HCT116 (cell line): ENCODE results near the gene CXorf38. TPM values are rescaled to one million over a fixed set of nuclear protein-coding genes. Genes with fewer than 3 reads are reported as not detected.

Source experiments
- ATAC-seq: fragments of 200-7000 bp; cut with Tn5 transposase; 2 replicates; pipeline ENCODE4 v1.9.1; 2020; ENCODE audit warnings: mild to moderate bottlenecking, moderate library complexity
- BruUV-seq: library from RNA; stranded (reverse); fragments of 400-500 nt; replicated peaks from 2 replicates; lab custom pipeline; 2021; lab: Mats Ljungman, UMichigan
- CTCF ChIA-PET: fragments of 300-600 bp; sonication (Branson Sonifier 250); formaldehyde crosslinking; loops from one replicate; lab custom pipeline; 2021; ENCODE audit warnings: antibody characterized with exemption; lab: Charles Lee
- POLR2A ChIA-PET: fragments of 300-600, 350-600 bp; sonication (Branson Sonifier 250); formaldehyde crosslinking; loops from one replicate; lab custom pipeline; 2021; ENCODE audit warnings: antibody characterized with exemption; lab: Charles Lee
- RAD21 ChIA-PET, 2 experiments: fragments of 300-600 bp; sonication (Branson Sonifier 250); formaldehyde crosslinking; loops; one replicate each; lab custom pipeline; 2023; ENCODE audit warnings: low total read pairs in 2 of 2; ENCODE audit not compliant: uncharacterized antibody in 2 of 2, unreplicated experiment in 2 of 2, low non-redundant PET in 1 of 2; lab: Charles Lee
- DNase-seq: peaks from one replicate; pipeline ENCODE4 v3.0.0-alpha.2; 2010; ENCODE audit warnings: low read depth, low spot score
- H2AFZ ChIP-seq: fragments of 200-600 bp; shearing (Covaris generic), sonication (generic); 2 replicates; pipeline ENCODE4 v1.6.1; 2017; ENCODE audit warnings: low read depth, mixed run types, mixed read lengths, antibody characterized with exemption, low read length; ENCODE audit not compliant: poor library complexity, severe bottlenecking
- H3K27ac ChIP-seq: 2 replicates; pipeline ENCODE4 v1.5.1; 2012; ENCODE audit warnings: low read depth, low read length
- H3K27me3 ChIP-seq: fragments of 200-600 bp; sonication (generic); 2 replicates; pipeline ENCODE4 v1.6.1; 2016; ENCODE audit warnings: mixed run types, low read length, mixed read lengths; ENCODE audit not compliant: insufficient read depth
- H3K36me3 ChIP-seq, 2 experiments: fragments of 200-500 bp in 1 of 2; fragments of 200-600 bp in 1 of 2; sonication (Bioruptor generic) in 1 of 2; sonication (generic) in 1 of 2; 2 replicates each; pipeline versions ENCODE4 v1.5.1 to v1.6.1; 2014 to 2016; ENCODE audit warnings: low read length in 2 of 2, inconsistent platforms in 1 of 2, mixed read lengths in 1 of 2, mixed run types in 1 of 2; ENCODE audit not compliant: insufficient read depth in 2 of 2, control insufficient read depth in 1 of 2
- H3K4me1 ChIP-seq, 2 experiments: fragments of 200-600 bp in 1 of 2; sonication (generic) in 1 of 2; 2 replicates each; pipeline versions ENCODE4 v1.5.1 to v1.6.1; 2012 to 2017; ENCODE audit warnings: low read length in 2 of 2, inconsistent platforms in 1 of 2, mild to moderate bottlenecking in 1 of 2, mixed read lengths in 1 of 2, mixed run types in 1 of 2, moderate library complexity in 1 of 2; ENCODE audit not compliant: insufficient read depth in 2 of 2, control insufficient read depth in 1 of 2
- H3K4me2 ChIP-seq: fragments of 200-600 bp; sonication (generic); 2 replicates; pipeline ENCODE4 v1.6.1; 2017; ENCODE audit warnings: mixed run types, low read length, mixed read lengths
- H3K4me3 ChIP-seq, 2 experiments: fragments of 200-600 bp in 1 of 2; sonication (generic) in 1 of 2; replicated peaks in 1 of 2; 2 replicates each; pipeline ENCODE4 v1.5.1; 2011 to 2016; ENCODE audit warnings: low read length in 2 of 2, control low read depth in 1 of 2, low read depth in 1 of 2, mild to moderate bottlenecking in 1 of 2, mixed read lengths in 1 of 2, mixed run types in 1 of 2
- H3K79me2 ChIP-seq: fragments of 200-600 bp; sonication (generic); 2 replicates; pipeline ENCODE4 v1.6.1; 2017; ENCODE audit warnings: mild to moderate bottlenecking, mixed run types, low read length, moderate library complexity, mixed read lengths; ENCODE audit not compliant: insufficient read depth
- H3K9ac ChIP-seq: fragments of 200-600 bp; sonication (generic); 2 replicates; pipeline ENCODE4 v1.6.1; 2016; ENCODE audit warnings: low read length, mixed read lengths
- H3K9me2 ChIP-seq: fragments of 200-600 bp; sonication (generic), shearing (Covaris generic); 2 replicates; pipeline ENCODE4 v1.6.1; 2017; ENCODE audit warnings: mixed run types, mild to moderate bottlenecking, moderate library complexity; ENCODE audit not compliant: insufficient read depth
- H3K9me3 ChIP-seq, 2 experiments: fragments of 200-500 bp in 1 of 2; fragments of 200-600 bp in 1 of 2; sonication (Bioruptor generic) in 1 of 2; sonication (generic) in 1 of 2; 2 replicates each; pipeline ENCODE4 v1.6.1; 2014 to 2017; ENCODE audit warnings: low read length in 2 of 2, mixed read lengths in 2 of 2, inconsistent platforms in 1 of 2, low read depth in 1 of 2, mild to moderate bottlenecking in 1 of 2, mixed run types in 1 of 2, moderate library complexity in 1 of 2; ENCODE audit not compliant: control insufficient read depth in 1 of 2, insufficient read depth in 1 of 2
- H4K20me1 ChIP-seq: fragments of 200-600 bp; sonication (generic), shearing (Covaris generic); 2 replicates; pipeline ENCODE4 v1.6.1; 2017; ENCODE audit warnings: mixed run types, mild to moderate bottlenecking, moderate library complexity; ENCODE audit not compliant: insufficient read depth
- RAD21 ChIP-seq: IDR thresholded peaks from 2 replicates; pipeline ENCODE4 v1.6.1; 2012; ENCODE audit warnings: low read depth, mild to moderate bottlenecking
- REST ChIP-seq: IDR thresholded peaks from 2 replicates; pipeline ENCODE4 v1.6.1; 2012; ENCODE audit warnings: low read depth
- intact Hi-C: fragments of 100-400 bp; cut with micrococcal nuclease; formaldehyde crosslinking; loops from 2 replicates; pipeline ENCODE4 v1.10.0; 2022
- total RNA-seq: library from RNA; stranded (reverse); gene quantifications from one replicate; pipeline ENCODE4 v1.2.1, GENCODE V29; 2021; ENCODE audit not compliant: unreplicated experiment
- TF ChIP-seq, protein P1 (sequence below), 3 experiments: fragments of 200-600 bp in 1 of 3; sonication (generic) in 1 of 3; IDR thresholded peaks in 2 of 3; conservative IDR thresholded peaks in 1 of 3; 2 replicates each; pipeline ENCODE4 v1.5.1; 2012 to 2017; ENCODE audit warnings: low read depth in 2 of 3, low read length in 2 of 3, antibody characterized with exemption in 1 of 3, borderline replicate concordance in 1 of 3, control low read depth in 1 of 3, mild to moderate bottlenecking in 1 of 3, mixed read lengths in 1 of 3, mixed run types in 1 of 3, moderate library complexity in 1 of 3; ENCODE audit not compliant: insufficient read depth in 1 of 3

Gene CXorf38
- total RNA-seq, 1 experiment from 2014 or later: 11.5 TPM

- Histone ChIP-seq H3K4me1 (no peaks in the 10 kb centered on the region), H3K9ac (no peak overlapping the region), H3K4me2 (no peak overlapping the region), H4K20me1 (no peaks in the 10 kb centered on the region), H2AFZ (no peak overlapping the region), H3K9me2 (no peaks in the 10 kb centered on the region), H3K27me3 (no peaks in the 10 kb centered on the region), H3K79me2 (no peaks in the 10 kb centered on the region), H3K9me3 (no peaks in the 10 kb centered on the region), H3K27ac (no peak overlapping the region), H3K4me3 (no peak overlapping the region), H3K36me3 (peaks cover 0 to 9% of the 10 kb centered on the region in 2 experiments; a peak in 2 of 4 replicates)
- intact Hi-C loops: no loop called here
- POLR2A ChIA-PET: no interaction called here
- TF ChIP-seq, protein P1, sequence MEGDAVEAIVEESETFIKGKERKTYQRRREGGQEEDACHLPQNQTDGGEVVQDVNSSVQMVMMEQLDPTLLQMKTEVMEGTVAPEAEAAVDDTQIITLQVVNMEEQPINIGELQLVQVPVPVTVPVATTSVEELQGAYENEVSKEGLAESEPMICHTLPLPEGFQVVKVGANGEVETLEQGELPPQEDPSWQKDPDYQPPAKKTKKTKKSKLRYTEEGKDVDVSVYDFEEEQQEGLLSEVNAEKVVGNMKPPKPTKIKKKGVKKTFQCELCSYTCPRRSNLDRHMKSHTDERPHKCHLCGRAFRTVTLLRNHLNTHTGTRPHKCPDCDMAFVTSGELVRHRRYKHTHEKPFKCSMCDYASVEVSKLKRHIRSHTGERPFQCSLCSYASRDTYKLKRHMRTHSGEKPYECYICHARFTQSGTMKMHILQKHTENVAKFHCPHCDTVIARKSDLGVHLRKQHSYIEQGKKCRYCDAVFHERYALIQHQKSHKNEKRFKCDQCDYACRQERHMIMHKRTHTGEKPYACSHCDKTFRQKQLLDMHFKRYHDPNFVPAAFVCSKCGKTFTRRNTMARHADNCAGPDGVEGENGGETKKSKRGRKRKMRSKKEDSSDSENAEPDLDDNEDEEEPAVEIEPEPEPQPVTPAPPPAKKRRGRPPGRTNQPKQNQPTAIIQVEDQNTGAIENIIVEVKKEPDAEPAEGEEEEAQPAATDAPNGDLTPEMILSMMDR (IDR thresholded peaks at IDR 0.05 in 2 of 3, conservative IDR thresholded peaks at IDR 0.05 in 1 of 3; ENCODE audit: borderline replicate concordance in 1 of 3, insufficient read depth in 1 of 3, low read depth in 2 of 3, low read length in 2 of 3): peak in 2 of 3 experiments; percentile 22 to 30; a peak in 1 of 6 replicates
- TF ChIP-seq RAD21 (peak; percentile 30; the same call in 1 of the 2 replicates), REST (no peak)
- RAD21 ChIA-PET: no interaction called here
- ATAC-seq (no peak), DNase-seq (no peak)
- CTCF ChIA-PET: interaction anchor here (0.6 kb wide), 1 partner anchor 131 kb away, joined by 3 read pairs; no protein-coding TSS in a partner anchor
- BruUV-seq: no TSS peak
These were observed 16.7 kb upstream of the CXorf38 start for GRCh38 chrX:40663880-40664630.
